HG02938 (cell line): ENCODE measurements around the gene ZNF451.

Experiments
- ATAC-seq: cut with Tn5 transposase; IDR thresholded peaks from one replicate; pipeline ENCODE4 v1.9.1; 2021; ENCODE audit warnings: mild to moderate bottlenecking, moderate library complexity; ENCODE audit not compliant: unreplicated experiment

Gene ZNF451

DNA sequence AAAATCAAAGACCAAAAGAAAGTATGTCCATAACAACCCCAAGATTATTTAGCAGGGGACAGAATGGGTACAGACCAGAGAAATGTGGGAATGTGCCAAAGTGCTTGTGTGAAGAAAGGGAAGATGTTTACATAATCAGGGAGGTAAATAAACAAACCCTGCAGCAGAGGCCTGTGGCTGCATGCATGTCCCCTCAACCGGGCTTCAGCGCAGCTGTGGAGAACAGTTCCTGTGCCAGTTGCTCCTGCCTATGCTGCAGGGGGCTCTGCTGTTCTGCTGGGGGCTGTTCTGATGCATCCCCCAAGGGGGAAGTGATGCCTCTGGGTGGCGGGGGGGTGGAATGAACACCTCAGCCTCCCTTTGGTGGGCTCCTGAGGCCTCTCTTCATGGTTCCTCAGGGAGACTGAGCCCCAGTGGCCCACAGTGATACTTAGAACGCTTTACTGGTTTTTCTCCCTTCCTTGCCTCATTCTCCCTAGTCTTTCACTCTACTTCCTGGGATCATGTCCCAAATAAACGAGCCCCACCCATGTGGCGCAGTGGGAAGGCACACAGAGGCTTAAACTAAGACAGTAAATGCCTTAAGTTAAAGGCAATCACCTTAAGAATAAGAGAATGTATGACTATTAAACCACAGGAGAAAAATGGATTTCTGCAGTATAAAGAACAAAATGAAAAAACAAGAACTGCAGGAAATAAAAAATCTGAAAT lies 109.1 kb downstream of the ZNF451 start:
- ATAC-seq: no peak

DNA sequence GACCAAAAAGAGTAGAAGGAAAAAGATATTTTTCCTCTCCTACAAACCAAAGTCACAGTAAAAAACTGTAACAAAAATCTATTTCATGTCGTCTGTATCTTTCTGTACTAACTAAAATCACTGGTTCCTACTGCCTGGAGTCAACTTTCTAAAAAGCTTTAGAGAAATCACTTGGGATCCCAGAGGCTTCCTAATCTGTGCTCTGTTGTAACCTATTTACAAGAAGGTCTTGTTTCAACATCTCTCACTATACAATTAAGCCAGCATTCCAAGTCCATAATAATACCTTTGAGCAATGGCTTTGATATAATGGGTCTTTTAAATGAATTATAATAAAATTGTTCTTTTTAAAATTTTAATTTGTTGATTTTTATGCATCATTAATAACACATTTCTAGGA lies 111.7 kb downstream of the ZNF451 start:
- no peak for ATAC-seq

DNA sequence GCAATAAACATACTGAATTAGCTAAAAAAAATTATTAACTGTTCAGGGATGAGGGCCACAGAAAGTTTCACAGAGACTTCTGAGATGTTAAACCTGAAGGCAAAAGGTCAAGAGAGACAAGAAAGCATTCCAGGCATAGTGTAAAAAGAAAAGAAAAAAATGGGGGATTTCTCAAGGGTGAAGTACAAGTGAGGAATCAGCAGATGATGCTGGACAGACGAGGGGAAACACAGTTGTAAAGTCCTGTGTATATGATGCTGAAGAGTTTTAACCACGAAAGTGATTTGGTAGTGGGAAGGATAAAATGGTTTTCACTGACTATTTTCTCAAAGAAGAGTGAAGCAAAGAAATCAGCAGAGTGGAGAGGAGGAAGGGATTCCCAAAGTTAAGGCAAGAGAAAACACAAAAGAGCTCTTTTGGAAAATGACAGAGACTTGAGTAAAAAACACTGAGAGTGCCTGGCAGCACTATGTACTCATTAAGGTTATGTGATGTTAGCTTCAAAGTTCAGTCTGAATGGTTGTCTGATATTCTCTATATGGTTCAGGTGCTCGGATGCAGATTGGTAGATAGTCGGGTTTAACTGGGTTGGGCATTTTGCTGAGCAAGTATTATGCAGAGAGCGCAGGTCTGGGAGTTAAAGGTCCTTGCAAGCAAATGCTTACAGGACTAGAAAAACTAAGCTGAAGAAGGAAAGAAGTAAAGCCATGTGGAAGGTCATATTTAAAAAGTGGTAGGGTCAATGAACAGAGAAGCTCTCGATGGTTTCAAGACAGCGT lies 115.8 kb downstream of the ZNF451 start:
- no peak for ATAC-seq

DNA sequence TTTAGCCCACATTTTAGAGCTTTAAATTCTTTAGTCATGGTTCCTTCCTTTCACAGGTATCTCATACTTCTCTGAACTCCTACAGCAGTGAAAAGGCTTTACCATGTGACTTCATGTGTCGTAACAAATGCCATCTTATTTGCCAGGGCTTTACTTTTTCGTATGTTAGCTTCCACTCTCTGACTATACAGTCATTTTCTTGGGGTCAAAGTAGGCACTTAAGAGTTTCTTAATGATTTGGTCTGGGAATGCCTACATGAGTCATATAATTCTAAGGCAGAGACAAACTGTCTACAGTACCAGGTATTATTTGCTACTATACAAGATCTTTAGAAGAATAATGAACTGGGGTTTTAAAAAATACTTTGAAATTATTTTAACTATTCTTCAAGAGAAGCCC lies 117.2 kb downstream of the ZNF451 start:
- ATAC-seq: no peak

DNA sequence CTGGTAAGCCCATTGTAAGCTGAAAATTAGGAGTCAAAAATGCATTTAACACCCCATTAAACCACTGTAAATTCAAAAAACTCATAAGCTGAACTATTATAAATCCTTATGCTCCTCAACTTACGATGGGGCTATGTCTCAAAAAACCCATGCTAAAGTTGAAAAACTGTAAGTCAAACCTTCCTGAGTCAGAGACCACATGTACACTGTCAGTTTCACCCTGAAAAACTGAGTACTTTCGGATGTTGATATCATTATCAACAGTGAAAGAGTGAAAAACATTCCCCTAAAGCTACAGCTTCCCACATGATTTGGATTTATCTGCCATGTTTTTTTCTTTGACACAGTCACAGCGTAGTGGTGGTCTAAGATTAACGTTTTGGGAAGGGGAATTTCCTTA lies 117.9 kb downstream of the ZNF451 start:
- no peak for ATAC-seq

DNA sequence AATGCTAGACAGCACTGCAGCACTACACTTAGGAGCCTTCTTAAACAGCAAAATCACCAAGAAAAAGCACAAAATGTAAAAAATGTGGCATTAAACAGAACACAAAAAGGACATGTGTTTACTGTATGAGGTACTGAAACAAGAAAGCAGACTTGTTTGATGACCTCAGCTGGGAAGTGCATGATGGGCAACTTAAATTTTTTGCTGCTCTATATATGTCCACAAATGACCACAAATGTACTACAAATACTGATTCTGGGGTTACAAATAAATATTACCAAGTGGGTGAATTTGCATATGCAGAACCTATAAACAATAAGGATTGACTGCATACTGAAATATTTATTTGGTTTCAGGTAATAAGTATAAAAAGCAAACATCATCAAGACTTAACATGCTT lies 119.0 kb downstream of the ZNF451 start:
- no peak for ATAC-seq

GRCh38 chr6:57210060-57210459 lies 120.1 kb downstream of the ZNF451 start:
- ATAC-seq: no peak

GRCh38 chr6:57215260-57215659 lies 125.3 kb downstream of the ZNF451 start:
- no peak for ATAC-seq

GRCh38 chr6:57216235-57217101 lies 126.5 kb downstream of the ZNF451 start:
- no peak for ATAC-seq

GRCh38 chr6:57217270-57217669 lies 127.3 kb downstream of the ZNF451 start:
- no peak for ATAC-seq
